ENCODE measurements around the gene GUSB. TPM values are rescaled to one million over a fixed set of nuclear protein-coding genes. Genes with fewer than 3 reads are reported as not detected.
A peak's percentile ranks its signal among the peaks of the same experiment; 100 is the strongest.

GUSB gene
- polyA plus RNA-seq, 1 experiment = 67.8 TPM

- DNase-seq (ENCODE audit: low read depth) = no peak
- H3K4me3 ChIP-seq (ENCODE audit: low read depth, low read length) = no peak overlapping the region
- CTCF ChIA-PET = interaction anchor here (2.3 kb wide), 1 partner anchor 20 kb away, joined by 5 read pairs; no protein-coding TSS in a partner anchor
- H3K27me3 ChIP-seq (ENCODE audit: control insufficient read depth, insufficient read depth, low read length) = peaks cover 2% of the 10 kb centered on the region; the same call in 1 of the 2 replicates
- TF ChIP-seq CTCF (IDR thresholded peaks at IDR 0.05; ENCODE audit: insufficient read depth, low read depth, low read length) = no peak
- POLR2A ChIA-PET = no interaction called here
- no peaks in the 10 kb centered on the region for H3K36me3 ChIP-seq (ENCODE audit: control insufficient read depth, insufficient read depth, low read length)
Measured at GRCh38 chr7:65988084-65988483, 6.1 kb upstream of the GUSB start.

DNA sequence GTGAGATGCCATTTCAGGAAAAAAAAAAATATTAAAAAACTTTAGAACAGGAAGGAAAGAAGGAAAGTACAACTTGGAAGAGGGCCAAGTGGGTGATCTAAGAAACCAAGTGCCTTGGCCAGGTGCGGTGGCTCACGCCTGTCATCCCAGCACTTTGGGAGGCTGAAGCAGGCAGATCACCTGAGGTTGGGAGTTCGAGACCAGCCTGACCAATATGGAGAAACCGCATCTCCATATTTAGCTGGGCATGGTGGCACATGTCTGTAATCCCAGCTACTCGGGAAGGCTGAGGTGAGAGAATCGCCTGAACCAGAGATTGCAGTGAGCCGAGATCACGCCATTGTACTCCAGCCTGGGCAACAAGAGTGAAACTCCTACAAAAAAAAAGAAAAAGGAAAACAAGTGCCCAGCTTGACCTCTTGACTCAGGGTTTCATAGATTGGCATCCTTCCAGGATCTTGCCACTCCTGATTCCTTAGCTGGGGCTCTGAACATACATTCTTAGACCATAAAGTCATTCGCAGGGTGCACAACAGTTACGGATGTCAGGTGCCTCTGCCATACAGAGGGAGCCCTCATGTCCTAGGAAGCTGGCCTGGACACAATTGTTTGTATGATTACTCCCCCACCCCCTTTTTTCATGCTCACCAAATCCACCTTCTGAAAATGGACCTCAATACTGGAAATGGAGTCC, 2.1 kb upstream of the GUSB start:
- CTCF ChIA-PET = no interaction called here

GRCh38 chr7:65980478-65981250, 1.3 kb downstream of the GUSB start:
- POLR2A ChIA-PET = no interaction called here
- peaks cover 1% of the 10 kb centered on the region for H3K36me3 ChIP-seq (ENCODE audit: control insufficient read depth, insufficient read depth, low read length)
- no peak for DNase-seq (ENCODE audit: low read depth)
- H3K27me3 ChIP-seq (ENCODE audit: control insufficient read depth, insufficient read depth, low read length) = no peaks in the 10 kb centered on the region
- CTCF ChIA-PET = no interaction called here
- peak overlapping the region; percentile 90 for H3K4me3 ChIP-seq (ENCODE audit: low read depth, low read length)
- no peak for TF ChIP-seq CTCF (IDR thresholded peaks at IDR 0.05; ENCODE audit: insufficient read depth, low read depth, low read length)

More for the DNA sequence above, 2.1 kb upstream of the GUSB start:
- TF ChIP-seq CTCF (IDR thresholded peaks at IDR 0.05; ENCODE audit: insufficient read depth, low read depth, low read length) = no peak
- H3K27me3 ChIP-seq (ENCODE audit: control insufficient read depth, insufficient read depth, low read length) = no peaks in the 10 kb centered on the region
- peaks cover under 1% of the 10 kb centered on the region; the same call in 1 of the 2 replicates for H3K36me3 ChIP-seq (ENCODE audit: control insufficient read depth, insufficient read depth, low read length)
- no peak for DNase-seq (ENCODE audit: low read depth)
- POLR2A ChIA-PET = no interaction called here
- no peak overlapping the region for H3K4me3 ChIP-seq (ENCODE audit: low read depth, low read length)

DNA sequence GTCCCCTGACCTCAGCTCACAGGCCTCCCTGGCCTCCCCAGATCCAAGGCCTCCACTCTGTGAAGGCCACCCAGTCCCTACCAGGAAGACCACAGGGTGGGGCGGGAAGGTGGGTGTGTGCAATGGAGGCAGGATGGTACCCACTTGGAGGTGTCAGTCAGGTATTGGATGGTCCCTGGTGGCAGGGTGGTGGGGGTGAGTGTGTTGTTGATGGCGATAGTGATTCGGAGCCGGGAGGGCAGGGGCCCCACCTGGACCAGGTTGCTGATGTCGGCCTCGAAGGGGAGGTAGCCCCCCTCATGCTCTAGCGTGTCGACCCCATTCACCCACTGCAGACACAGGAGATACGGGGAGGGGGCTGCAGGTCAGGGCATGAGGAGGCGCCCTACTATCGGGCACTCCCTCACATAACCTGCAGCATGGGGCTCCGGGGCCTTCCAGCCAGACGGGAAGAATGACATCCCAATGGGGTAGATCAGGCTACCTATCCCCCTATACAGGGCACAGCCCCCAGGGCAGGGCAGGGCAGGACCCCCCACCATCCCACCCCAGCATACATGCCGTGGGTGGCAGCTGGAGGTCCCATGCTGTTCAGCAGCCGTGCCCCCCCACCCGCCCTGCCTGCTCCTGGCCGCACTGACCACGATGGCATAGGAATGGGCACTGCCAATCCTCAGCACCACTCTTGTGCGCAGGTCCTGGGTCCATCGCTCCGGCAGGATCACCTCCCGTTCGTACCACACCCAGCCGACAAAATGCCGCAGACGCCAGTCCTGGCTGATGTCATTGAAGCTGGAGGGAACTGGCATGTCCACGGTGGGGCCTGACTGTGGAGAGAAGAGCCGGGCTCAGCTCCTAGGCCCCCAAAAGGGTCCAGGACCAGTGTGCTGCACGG, 2.2 kb downstream of the GUSB start:
- POLR2A ChIA-PET = no interaction called here
- CTCF ChIA-PET = no interaction called here
- DNase-seq (ENCODE audit: low read depth) = no peak
- no peak for TF ChIP-seq CTCF (IDR thresholded peaks at IDR 0.05; ENCODE audit: insufficient read depth, low read depth, low read length)
- H3K36me3 ChIP-seq (ENCODE audit: control insufficient read depth, insufficient read depth, low read length) = peaks cover 3% of the 10 kb centered on the region
- H3K4me3 ChIP-seq (ENCODE audit: low read depth, low read length) = no peak overlapping the region
- no peaks in the 10 kb centered on the region for H3K27me3 ChIP-seq (ENCODE audit: control insufficient read depth, insufficient read depth, low read length)
